GM18519 (cell line): ENCODE measurements around the gene DUS1L.

ENCODE experiments used
- ATAC-seq: cut with Tn5 transposase; IDR thresholded peaks from one replicate; pipeline ENCODE4 v1.9.1; 2021; ENCODE audit warnings: mild to moderate bottlenecking, moderate library complexity; ENCODE audit not compliant: unreplicated experiment, low FRiP score

DUS1L gene

GRCh38 chr17:82065638-82066303 lies at the start of gene DUS1L:
Gene DUS1L (minus strand): TSS chr17:82065804. CDS start chr17:82065059, 745 bp downstream.
- ATAC-seq, result no peak

- no peak for ATAC-seq
Observed at GRCh38 chr17:82114872-82115271, 49.3 kb upstream of the DUS1L start.

GRCh38 chr17:82114447-82114846 lies 48.8 kb upstream of the DUS1L start:
- no peak for ATAC-seq

GRCh38 chr17:82113941-82114340 lies 48.3 kb upstream of the DUS1L start:
- no peak for ATAC-seq

- ATAC-seq, result no peak
Observed at GRCh38 chr17:82113422-82113821, 47.8 kb upstream of the DUS1L start.

GRCh38 chr17:82112914-82113311 lies 47.3 kb upstream of the DUS1L start:
- ATAC-seq, result no peak

- no peak for ATAC-seq
Observed at GRCh38 chr17:82112181-82112913, 46.7 kb upstream of the DUS1L start.

GRCh38 chr17:82110298-82110697 lies 44.7 kb upstream of the DUS1L start:
- ATAC-seq, result no peak

GRCh38 chr17:82108961-82109475 lies 43.4 kb upstream of the DUS1L start:
- no peak for ATAC-seq

GRCh38 chr17:82108496-82108945 lies 42.9 kb upstream of the DUS1L start:
- ATAC-seq, result no peak

- no peak for ATAC-seq
Observed at GRCh38 chr17:82108038-82108437, 42.4 kb upstream of the DUS1L start.

- no peak for ATAC-seq
Observed at GRCh38 chr17:82107341-82107860, 41.8 kb upstream of the DUS1L start.

- ATAC-seq, result no peak
Observed at GRCh38 chr17:82106688-82107305, 41.2 kb upstream of the DUS1L start.

- no peak for ATAC-seq
Observed at GRCh38 chr17:82105882-82106687, 40.5 kb upstream of the DUS1L start.

GRCh38 chr17:82105417-82105881 lies 39.8 kb upstream of the DUS1L start:
- ATAC-seq, result no peak

- no peak for ATAC-seq
Observed at GRCh38 chr17:82104797-82105416, 39.3 kb upstream of the DUS1L start.

- no peak for ATAC-seq
Observed at GRCh38 chr17:82103553-82104451, 38.2 kb upstream of the DUS1L start.

GRCh38 chr17:82101767-82102679 lies 36.4 kb upstream of the DUS1L start:
- no peak for ATAC-seq
